ENCODE results near the gene GCC2. TPM values are rescaled to one million over a fixed set of nuclear protein-coding genes. Genes with fewer than 3 reads are reported as not detected.
A peak's percentile ranks its signal among the peaks of the same experiment; 100 is the strongest.

The GCC2 gene
- total and polyA plus RNA-seq, 2 of the 13 experiments (the other 11 are each of a cell fraction or from before 2014, with no cell fraction given) = 17.6 to 22.5 TPM

GRCh38 chr2:108538000-108538625 lies 89.1 kb downstream of the GCC2 start:
- H3K27ac ChIP-seq (ENCODE audit: extremely low read length, insufficient read depth, low read length) = peak overlapping the region; percentile 60
- BruUV-seq (replicated peaks) = no TSS peak
- no peak overlapping the region for H2AFZ ChIP-seq (ENCODE audit: low read length)
- in situ Hi-C loops (cut with HindIII; ENCODE audit: extremely low pct_ligation_motif_present, low pct_unique_long_range_greater_than_20kb) (no loop called here), intact Hi-C loops (cut with micrococcal nuclease; ENCODE audit: unreplicated experiment) (loop anchor here (2.0 kb wide), 1 partner anchor 45 kb away; no protein-coding TSS in a partner anchor)
- H3K4me3 ChIP-seq (replicated peaks in 1 of 3; ENCODE audit: insufficient read depth in 1 of 3, low read depth in 2 of 3, low read length in 3 of 3) = peak overlapping the region in 1 of 3 experiments; percentile 1; a peak in 1 of 6 replicates
- H3K4me1 ChIP-seq (ENCODE audit: insufficient read depth, low read length) = peaks cover 65% of the 10 kb centered on the region
- ATAC-seq (no peak), DNase-seq (ENCODE audit: low spot score) (no peak), FAIRE-seq (no peak)
- CTCF ChIA-PET (ENCODE audit: low intra/inter-chr PET ratio, low total read pairs) = no interaction called here
- peaks cover 0 to 1% of the 10 kb centered on the region in 2 experiments; a peak in 1 of 5 replicates for H3K36me3 ChIP-seq (replicated peaks in 1 of 2; ENCODE audit: control insufficient read depth in 1 of 2, insufficient read depth in 2 of 2, low read length in 2 of 2)
- H3K9ac ChIP-seq (ENCODE audit: insufficient read depth, low read depth, low read length) = no peak overlapping the region
- peaks cover 41% of the 10 kb centered on the region for H4K20me1 ChIP-seq (ENCODE audit: insufficient read depth, low read length)
- 53% methylated on average over 5 of the region's 5 CpGs for WGBS (ENCODE audit: low lambda C conversion rate)
- peak overlapping the region; percentile 87 for H3K4me2 ChIP-seq (ENCODE audit: low read depth, low read length)
- H3K79me2 ChIP-seq (ENCODE audit: insufficient read depth, low read length) = peaks cover 83% of the 10 kb centered on the region
- 0 out of 2 replicates have a peak, but pooled peaks have one; percentile 14 for TF ChIP-seq SP5 (CRISPR knock-in tag; IDR thresholded peaks at IDR 0.05; ENCODE audit: borderline replicate concordance, low read depth)
- 0 out of 2 replicates have a peak, but pooled peaks have one; percentile 30 for TF ChIP-seq ARID4A (CRISPR knock-in tag; IDR thresholded peaks at IDR 0.05; ENCODE audit: borderline replicate concordance)
- peak; percentile 3; the same call in 1 of the 2 replicates for TF ChIP-seq GATAD2A (CRISPR knock-in tag; IDR thresholded peaks at IDR 0.05)
- TF ChIP-seq GFI1 (CRISPR knock-in tag; IDR thresholded peaks at IDR 0.05; ENCODE audit: borderline replicate concordance) = peak; percentile 35; the same call in 1 of the 2 replicates
- no peak for TF ChIP-seq DDIT3 (CRISPR knock-in tag; IDR thresholded peaks at IDR 0.05)
- no peak for TF ChIP-seq ZMYM2 (CRISPR knock-in tag; IDR thresholded peaks at IDR 0.05)
- 0 out of 2 replicates have a peak, but pooled peaks have one; percentile 57 for TF ChIP-seq ZNF232 (CRISPR knock-in tag; IDR thresholded peaks at IDR 0.05; ENCODE audit: borderline replicate concordance)
- TF ChIP-seq MXD4 (CRISPR knock-in tag; IDR thresholded peaks at IDR 0.05) = no peak
- no peaks in the 10 kb centered on the region for H3K9me3 ChIP-seq (ENCODE audit: low read length)
- POLR2A ChIA-PET = interaction anchor here (0.8 to 1.3 kb wide), 2 partner anchors 34 to 90 kb away, joined by 3 to 5 read pairs; partner anchors contain the start of gene GCC2
- H3K27me3 ChIP-seq (ENCODE audit: control insufficient read depth in 1 of 2, insufficient read depth in 2 of 2, low read length in 2 of 2) = no peaks in the 10 kb centered on the region; a peak in 1 of 5 replicates
